Jurkat, Clone E6-1 (cell line): ENCODE results near the gene PCK1.

Experiments
- DNase-seq: peaks from one replicate; pipeline ENCODE4 v3.0.0-alpha.2; 2011; ENCODE audit warnings: low read depth, low spot score
- H3K4me3 ChIP-seq: 2 replicates; pipeline ENCODE4 v1.5.1; 2011; ENCODE audit warnings: mild to moderate bottlenecking, low read length, control low read depth, moderate library complexity

Gene PCK1

GRCh38 chr20:57570920-57571319, 10.0 kb downstream of the PCK1 start:
- no peak for DNase-seq
- no peak overlapping the region for H3K4me3 ChIP-seq

GRCh38 chr20:57571782-57572416, 11.0 kb downstream of the PCK1 start:
- no peak overlapping the region for H3K4me3 ChIP-seq
- no peak for DNase-seq

- H3K4me3 ChIP-seq, result no peak overlapping the region
- no peak for DNase-seq
Observed at GRCh38 chr20:57573242-57573641, 12.3 kb downstream of the PCK1 start.

- no peak for DNase-seq
- H3K4me3 ChIP-seq, result no peak overlapping the region
Observed at GRCh38 chr20:57573894-57574293, 13.0 kb downstream of the PCK1 start.

- DNase-seq, result no peak
- H3K4me3 ChIP-seq, result no peak overlapping the region
Observed at GRCh38 chr20:57574954-57575353, 14.0 kb downstream of the PCK1 start.

GRCh38 chr20:57576002-57576401, 15.1 kb downstream of the PCK1 start:
- no peak overlapping the region for H3K4me3 ChIP-seq
- no peak for DNase-seq

- DNase-seq, result no peak
- no peak overlapping the region for H3K4me3 ChIP-seq
Observed at GRCh38 chr20:57576617-57577550, 16.0 kb downstream of the PCK1 start.

GRCh38 chr20:57577679-57578475, 17.0 kb downstream of the PCK1 start:
- no peak overlapping the region for H3K4me3 ChIP-seq
- DNase-seq, result no peak

- DNase-seq, result no peak
- H3K4me3 ChIP-seq, result no peak overlapping the region
Observed at GRCh38 chr20:57578476-57579165, 17.7 kb downstream of the PCK1 start.

- no peak overlapping the region for H3K4me3 ChIP-seq
- no peak for DNase-seq
Observed at GRCh38 chr20:57579331-57579897, 18.5 kb downstream of the PCK1 start.

- no peak for DNase-seq
- H3K4me3 ChIP-seq, result no peak overlapping the region
Observed at GRCh38 chr20:57579898-57580447, 19.1 kb downstream of the PCK1 start.

- DNase-seq, result no peak
- no peak overlapping the region for H3K4me3 ChIP-seq
Observed at GRCh38 chr20:57580478-57581201, 19.7 kb downstream of the PCK1 start.

GRCh38 chr20:57581202-57582028, 20.5 kb downstream of the PCK1 start:
- no peak for DNase-seq
- H3K4me3 ChIP-seq, result no peak overlapping the region

- H3K4me3 ChIP-seq, result no peak overlapping the region
- DNase-seq, result no peak
Observed at GRCh38 chr20:57582029-57582378, 21.1 kb downstream of the PCK1 start.

GRCh38 chr20:57582432-57583288, 21.8 kb downstream of the PCK1 start:
- no peak overlapping the region for H3K4me3 ChIP-seq
- DNase-seq, result no peak
